Measurements from ENCODE around the gene SFRP4. TPM values are rescaled to one million over a fixed set of nuclear protein-coding genes. Genes with fewer than 3 reads are reported as not detected.

SFRP4 gene
- total and polyA plus RNA-seq, 2 of the 8 experiments (the other 6 are each of a cell fraction or from before 2014, with no cell fraction given), result 0.03 TPM; not detected in 1

DNA sequence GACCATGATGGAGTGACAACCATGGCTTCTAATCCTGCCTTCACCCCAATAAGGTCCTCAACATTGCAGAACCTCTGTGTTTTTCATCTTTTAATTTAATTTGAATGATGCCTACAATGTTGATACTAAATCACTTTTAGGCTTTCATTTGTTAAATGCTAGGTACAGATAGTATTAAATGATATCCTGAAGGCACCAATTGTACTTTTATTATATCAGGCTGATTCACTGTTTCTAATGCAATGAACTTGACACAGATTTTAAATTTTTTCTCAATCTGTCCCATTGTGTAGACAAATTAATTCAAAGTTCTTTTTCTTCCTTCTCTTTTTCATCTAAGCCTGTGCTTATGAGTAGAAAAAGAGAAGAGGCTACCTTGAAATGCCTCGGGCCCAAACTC lies 9.0 kb upstream of the SFRP4 start:
- H3K4me3 ChIP-seq (ENCODE audit: extremely low read depth in 1 of 4, insufficient read depth in 2 of 4, low read depth in 3 of 4, low read length in 4 of 4), result no peak overlapping the region
- no peak overlapping the region for H2BK120ac ChIP-seq (replicated peaks; ENCODE audit: low read depth, low read length)
- 100% methylated on average over 1 of the region's 1 CpG; no CpG with 5 or more reads in 1 of the 2 experiments for WGBS, 2 experiments (ENCODE audit: extremely low coverage in 1 of 2, insufficient coverage in 1 of 2, insufficient read length in 1 of 2, insufficient replicate concordance in 2 of 2, low coverage in 1 of 2, low lambda C conversion rate in 2 of 2, missing lambda C conversion rate in 1 of 2)
- H4K8ac ChIP-seq (ENCODE audit: extremely low read depth, insufficient read depth, low read length), result no peak overlapping the region
- H3K4me2 ChIP-seq (ENCODE audit: insufficient read depth in 1 of 2, low read depth in 2 of 2, low read length in 2 of 2), result no peak overlapping the region
- H3K79me2 ChIP-seq (ENCODE audit: control insufficient read depth in 1 of 2, insufficient read depth in 2 of 2, low read length in 2 of 2), result no peaks in the 10 kb centered on the region
- no peak overlapping the region for H4K91ac ChIP-seq (replicated peaks; ENCODE audit: insufficient read length, low read length)
- CTCF ChIA-PET (ENCODE audit: partially characterized antibody), result no interaction called here
- no peaks in the 10 kb centered on the region for H3K79me1 ChIP-seq (ENCODE audit: low read depth, low read length)
- no peak overlapping the region for H4K5ac ChIP-seq (ENCODE audit: insufficient read length, low read depth, low read length)
- H3K23me2 ChIP-seq (ENCODE audit: low read depth, low read length), result peaks cover 2% of the 10 kb centered on the region; the same call in 1 of the 2 replicates
- H2BK12ac ChIP-seq (ENCODE audit: low read depth, low read length), result no peak overlapping the region
- FAIRE-seq (no peak), DNase-seq (ENCODE audit: low read depth in 1 of 2, low spot score in 2 of 2) (no peak)
- no peak overlapping the region for H2BK20ac ChIP-seq (ENCODE audit: low read length)
- H2AFZ ChIP-seq (ENCODE audit: low read length), result no peak overlapping the region
- H3K56ac ChIP-seq (replicated peaks; ENCODE audit: insufficient read length, low read depth, low read length), result no peak overlapping the region
- H3K14ac ChIP-seq (ENCODE audit: insufficient read length), result no peak overlapping the region
- H3K9ac ChIP-seq (replicated peaks in 1 of 4; ENCODE audit: extremely low read depth in 1 of 4, low read depth in 3 of 4, low read length in 3 of 4), result no peak overlapping the region
- H2BK15ac ChIP-seq (ENCODE audit: low read length), result no peak overlapping the region
- H3K18ac ChIP-seq (ENCODE audit: extremely low read depth, low read length), result no peak overlapping the region
- no peak overlapping the region for H2BK5ac ChIP-seq (ENCODE audit: low read depth, low read length)
- no peak overlapping the region for H3K23ac ChIP-seq (ENCODE audit: insufficient read length)
- 0 out of 8 replicates have a peak, but pooled peaks cover 0 to 2% (median 0%) of the 10 kb centered on the region in 4 experiments for H3K36me3 ChIP-seq (ENCODE audit: control insufficient read depth in 2 of 4, insufficient read depth in 4 of 4, low read length in 3 of 4)
- peaks cover 0 to 3% of the 10 kb centered on the region in 2 experiments; a peak in 2 of 4 replicates for H3K9me3 ChIP-seq (ENCODE audit: insufficient read depth in 2 of 2, low read depth in 1 of 2, low read length in 1 of 2)
- no peak overlapping the region for H3K4ac ChIP-seq (replicated peaks; ENCODE audit: insufficient read length, low read depth, low read length)
- no peaks in the 10 kb centered on the region for H4K20me1 ChIP-seq (replicated peaks in 1 of 2; ENCODE audit: control insufficient read depth in 1 of 2, insufficient read depth in 2 of 2, low read length in 2 of 2)
- H3K27me3 ChIP-seq (replicated peaks in 1 of 4; ENCODE audit: control insufficient read depth in 3 of 4, extremely low read depth in 1 of 4, insufficient read depth in 3 of 4, low read length in 3 of 4), result no peaks in the 10 kb centered on the region
- no peak overlapping the region for H2AK5ac ChIP-seq (ENCODE audit: low read depth, low read length)
- no peaks in the 10 kb centered on the region for H3K4me1 ChIP-seq (replicated peaks in 1 of 4; ENCODE audit: control insufficient read depth in 3 of 4, insufficient read depth in 4 of 4, low read length in 3 of 4)
- POLR2A ChIA-PET (ENCODE audit: partially characterized antibody), result interaction anchor here (0.6 kb wide), 1 partner anchor 722 kb away, joined by 3 read pairs; no protein-coding TSS in a partner anchor
- TF ChIP-seq KDM5A (IDR thresholded peaks at IDR 0.05; ENCODE audit: low read length), result no peak
- TF ChIP-seq KDM1A (IDR thresholded peaks at IDR 0.05; ENCODE audit: borderline replicate concordance, low read length), result no peak
- TF ChIP-seq KDM4A (IDR thresholded peaks at IDR 0.05; ENCODE audit: low read depth, low read length, severe bottlenecking), result no peak
- TF ChIP-seq BCL11A (IDR thresholded peaks at IDR 0.05; ENCODE audit: low read depth in 2 of 2, low read length in 2 of 2), result no peak
- no peak overlapping the region for H3K27ac ChIP-seq (ENCODE audit: low read depth, low read length)

Data from H1 (cell line).